Measurements from ENCODE around the gene EYA2.
A peak's percentile ranks its signal among the peaks of the same experiment; 100 is the strongest.

EYA2 gene

DNA sequence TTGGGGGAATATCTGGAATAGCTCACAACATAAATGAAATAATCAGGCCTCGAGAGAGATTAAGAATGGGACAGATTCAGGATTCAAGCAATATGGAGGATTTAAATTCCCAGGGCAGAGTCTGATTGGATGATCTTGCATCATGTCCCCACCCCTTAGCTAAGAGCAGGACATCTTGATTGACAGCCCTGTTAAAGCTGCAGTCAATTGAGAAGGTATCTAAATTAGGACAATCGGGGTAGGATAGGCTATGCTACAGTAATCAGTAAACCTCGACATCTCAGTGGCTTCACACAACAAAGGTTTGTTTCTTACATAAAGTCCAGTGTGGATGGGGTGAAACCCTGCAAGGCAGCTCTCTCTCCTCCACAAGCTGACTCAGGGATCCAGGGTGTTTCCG lies 109.5 kb downstream of the EYA2 start:
- ChIA-PET POLR2A (no interaction called here), CTCF (no interaction called here)
- DNase-seq (ENCODE audit: extremely low spot score), result no peak
- TF ChIP-seq BHLHE40 (IDR thresholded peaks at IDR 0.05; ENCODE audit: borderline replicate concordance) (no peak), PKNOX1 (IDR thresholded peaks at IDR 0.05) (peak; percentile 60)

- POLR2A ChIA-PET, result no interaction called here
- no peak for DNase-seq (ENCODE audit: extremely low spot score)
- CTCF ChIA-PET, result no interaction called here
- TF ChIP-seq PKNOX1 (IDR thresholded peaks at IDR 0.05) (no peak), SP1 (IDR thresholded peaks at IDR 0.05) (no peak), FOXK2 (IDR thresholded peaks at IDR 0.05) (no peak), CTBP1 (IDR thresholded peaks at IDR 0.05; ENCODE audit: borderline replicate concordance) (no peak), NFRKB (IDR thresholded peaks at IDR 0.05) (no peak), HDGF (IDR thresholded peaks at IDR 0.05; ENCODE audit: borderline replicate concordance) (no peak), TARDBP (IDR thresholded peaks at IDR 0.05) (no peak), FOXM1 (IDR thresholded peaks at IDR 0.05; ENCODE audit: borderline replicate concordance) (no peak), BHLHE40 (IDR thresholded peaks at IDR 0.05; ENCODE audit: borderline replicate concordance) (no peak), ELF4 (IDR thresholded peaks at IDR 0.05) (no peak), ARNT (IDR thresholded peaks at IDR 0.05) (no peak), FOXA1 (IDR thresholded peaks at IDR 0.05) (no peak)
Measured at GRCh38 chr20:47007826-47008655, 113.4 kb downstream of the EYA2 start.

DNA sequence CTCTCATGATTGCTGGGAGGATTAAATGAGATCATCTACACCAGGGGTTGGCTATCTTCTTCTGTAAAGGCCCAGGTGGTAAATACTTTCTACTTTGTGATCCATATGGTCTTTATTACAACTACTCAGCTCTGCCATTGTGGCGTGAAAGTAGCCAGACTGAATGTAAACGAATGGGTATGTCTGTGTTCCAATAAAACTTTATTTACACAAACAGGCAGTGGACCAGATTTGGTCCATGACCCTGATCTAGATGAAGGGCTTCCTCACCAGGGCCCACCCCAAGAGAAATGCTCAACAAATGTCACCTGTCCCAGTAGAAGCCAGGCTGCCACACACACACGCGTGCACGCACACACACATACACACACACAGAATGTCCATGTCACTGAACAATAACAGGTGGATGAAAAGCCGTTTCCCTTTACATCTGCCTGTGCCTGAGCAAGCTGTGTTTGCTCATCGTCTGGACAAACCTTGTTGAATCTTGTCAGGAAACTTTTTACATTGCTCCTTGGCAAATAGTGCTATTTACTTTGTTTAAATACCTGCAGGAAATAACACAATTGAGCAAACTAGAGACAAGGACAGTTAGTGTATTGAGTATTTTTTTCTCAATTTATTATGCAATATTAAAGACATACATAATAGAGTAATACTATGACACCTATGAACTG lies 114.3 kb downstream of the EYA2 start:
- no peak for DNase-seq (ENCODE audit: extremely low spot score)
- TF ChIP-seq CTBP1 (IDR thresholded peaks at IDR 0.05; ENCODE audit: borderline replicate concordance) (no peak), FOXK2 (IDR thresholded peaks at IDR 0.05) (no peak), LEF1 (IDR thresholded peaks at IDR 0.05; ENCODE audit: borderline replicate concordance) (no peak), L3MBTL2 (conservative IDR thresholded peaks at IDR 0.05) (no peak), ARNT (IDR thresholded peaks at IDR 0.05) (no peak), FOXA1 (IDR thresholded peaks at IDR 0.05) (no peak), ELF4 (IDR thresholded peaks at IDR 0.05) (no peak)
- CTCF ChIA-PET, result no interaction called here
- POLR2A ChIA-PET, result no interaction called here

DNA sequence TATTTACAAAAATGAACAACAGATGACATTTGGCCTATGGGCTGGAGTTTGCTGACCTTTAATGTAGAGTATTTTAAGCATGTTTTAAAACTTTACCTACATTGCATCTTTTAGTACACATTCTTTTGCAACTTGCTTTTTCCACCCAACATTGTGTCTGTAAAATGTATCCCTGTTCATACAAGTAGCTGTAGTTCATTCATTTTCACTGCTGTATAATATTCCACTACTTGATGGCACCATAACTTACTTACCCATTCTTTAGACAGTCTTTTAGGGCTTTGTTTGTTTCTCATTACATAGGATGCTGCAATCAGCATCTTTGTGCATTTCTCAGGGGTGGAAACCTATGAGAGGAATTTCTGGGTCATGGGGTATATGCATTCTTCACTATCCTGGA lies 115.1 kb downstream of the EYA2 start:
- ChIA-PET CTCF (no interaction called here), POLR2A (no interaction called here)
- no peak for DNase-seq (ENCODE audit: extremely low spot score)
- TF ChIP-seq FOXA1 (IDR thresholded peaks at IDR 0.05) (no peak), FOXK2 (IDR thresholded peaks at IDR 0.05) (no peak), HDGF (IDR thresholded peaks at IDR 0.05; ENCODE audit: borderline replicate concordance) (no peak), SP1 (IDR thresholded peaks at IDR 0.05) (no peak), CTBP1 (IDR thresholded peaks at IDR 0.05; ENCODE audit: borderline replicate concordance) (no peak)

- CTCF ChIA-PET, result no interaction called here
- no peak for TF ChIP-seq CTBP1 (IDR thresholded peaks at IDR 0.05; ENCODE audit: borderline replicate concordance)
- TF ChIP-seq FOXM1 (IDR thresholded peaks at IDR 0.05; ENCODE audit: borderline replicate concordance), result no peak
- TF ChIP-seq NFRKB (IDR thresholded peaks at IDR 0.05), result no peak
- no peak for TF ChIP-seq BHLHE40 (IDR thresholded peaks at IDR 0.05; ENCODE audit: borderline replicate concordance)
- TF ChIP-seq SUZ12 (IDR thresholded peaks at IDR 0.05), result no peak
- POLR2A ChIA-PET, result no interaction called here
- no peak for DNase-seq (ENCODE audit: extremely low spot score)
Measured at GRCh38 chr20:47011984-47012383, 117.3 kb downstream of the EYA2 start.

DNA sequence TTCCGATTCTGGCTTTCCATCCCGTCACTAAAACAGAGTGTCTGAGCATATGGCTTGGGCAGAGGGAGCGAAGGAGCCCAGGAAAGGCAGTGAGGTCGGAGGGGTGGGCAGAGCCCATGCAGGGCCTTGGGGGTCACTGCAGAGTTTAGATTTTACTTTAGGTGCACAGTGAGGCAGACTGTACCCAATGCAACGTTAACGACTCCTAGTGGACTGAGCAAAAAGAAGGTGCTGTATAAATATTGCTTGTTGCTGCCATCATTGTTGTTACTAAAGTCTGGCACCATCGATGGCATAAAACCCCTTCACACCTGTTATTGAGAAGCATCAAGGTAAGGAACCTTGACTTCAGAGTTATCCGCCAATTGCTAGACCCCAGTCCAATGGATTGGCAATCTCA lies 119.0 kb downstream of the EYA2 start:
- POLR2A ChIA-PET, result no interaction called here
- no peak for DNase-seq (ENCODE audit: extremely low spot score)
- TF ChIP-seq FOXK2 (IDR thresholded peaks at IDR 0.05) (no peak), TARDBP (IDR thresholded peaks at IDR 0.05) (no peak), ZNF384 (IDR thresholded peaks at IDR 0.05) (no peak), FOXA1 (IDR thresholded peaks at IDR 0.05) (no peak), ARNT (IDR thresholded peaks at IDR 0.05) (no peak), L3MBTL2 (conservative IDR thresholded peaks at IDR 0.05) (no peak), BHLHE40 (IDR thresholded peaks at IDR 0.05; ENCODE audit: borderline replicate concordance) (no peak), ELF4 (IDR thresholded peaks at IDR 0.05) (no peak), LEF1 (IDR thresholded peaks at IDR 0.05; ENCODE audit: borderline replicate concordance) (no peak), HDGF (IDR thresholded peaks at IDR 0.05; ENCODE audit: borderline replicate concordance) (no peak), NFRKB (IDR thresholded peaks at IDR 0.05) (no peak)
- CTCF ChIA-PET, result no interaction called here

DNA sequence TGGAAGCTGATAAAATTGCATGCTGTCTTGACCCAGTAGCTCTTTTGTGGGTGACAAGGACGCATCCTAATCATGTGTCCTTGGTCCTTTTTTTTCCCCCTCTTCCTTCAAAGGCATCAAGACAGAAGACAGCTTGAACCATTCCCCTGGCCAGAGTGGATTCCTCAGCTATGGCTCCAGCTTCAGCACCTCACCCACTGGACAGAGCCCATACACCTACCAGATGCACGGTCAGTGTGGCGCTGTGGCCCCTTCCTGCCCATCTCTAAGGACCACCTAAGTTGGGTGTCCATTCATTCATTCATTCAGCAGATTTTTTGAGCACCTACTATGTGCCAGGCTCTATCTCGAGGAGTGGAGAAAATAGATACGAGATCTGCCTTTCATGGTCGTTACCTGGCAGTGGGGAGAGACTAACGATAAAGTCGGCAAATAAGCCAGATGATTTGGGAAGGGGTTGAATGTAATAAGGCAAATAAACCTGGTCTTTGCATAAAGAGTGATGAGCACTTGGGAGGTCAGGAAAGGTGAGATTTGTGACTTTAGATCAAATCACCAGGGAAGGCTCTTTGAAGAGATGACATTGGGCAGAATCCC lies 121.5 kb downstream of the EYA2 start:
- TF ChIP-seq L3MBTL2 (conservative IDR thresholded peaks at IDR 0.05), result no peak
- no peak for TF ChIP-seq ELF4 (IDR thresholded peaks at IDR 0.05)
- DNase-seq (ENCODE audit: extremely low spot score), result no peak
- POLR2A ChIA-PET, result no interaction called here
- CTCF ChIA-PET, result interaction anchor here (1.0 kb wide), 1 partner anchor 253 kb away, joined by 4 read pairs; no protein-coding TSS in a partner anchor

Data from HEK293T (cell line).